ENCODE measurements around the gene NPEPL1. TPM values are rescaled to one million over a fixed set of nuclear protein-coding genes. Genes with fewer than 3 reads are reported as not detected.
"Not testable (repeated sequence)": the region's sequence is repeated elsewhere in the genome, so short reads cannot be mapped to it uniquely, and the experiment has no call there.

NPEPL1 gene
- total and polyA plus RNA-seq, 8 donors, result 25.1 to 44.4 (median 33.3) TPM

DNA sequence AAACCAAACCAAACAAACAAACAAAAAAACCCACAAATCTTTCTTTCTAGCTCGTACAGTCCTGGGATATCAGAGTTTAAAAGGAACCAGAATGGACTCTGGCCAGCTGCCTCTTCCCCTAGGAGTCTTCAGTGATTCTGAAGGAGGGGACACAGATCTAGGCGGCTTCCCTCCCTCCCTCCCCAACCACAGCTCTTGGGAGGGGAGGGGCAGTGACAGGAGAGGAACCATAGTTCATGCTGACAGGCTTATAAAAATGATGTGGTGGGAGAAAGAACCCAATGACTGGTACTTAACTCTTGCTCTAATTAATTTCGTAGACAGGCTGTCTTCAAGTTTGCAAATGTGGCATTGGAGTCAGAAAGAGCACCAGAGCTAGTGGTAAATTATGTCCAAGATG, 56.0 kb downstream of the NPEPL1 start:
- H3K27me3 ChIP-seq, result peaks cover 0 to 28% of the 10 kb centered on the region in 2 donors
- H3K9me3 ChIP-seq, result no peaks in the 10 kb centered on the region
- intact Hi-C loops (cut with DNase I), result no loop called here
- H3K4me1 ChIP-seq, result no peaks in the 10 kb centered on the region
- no peak for DNase-seq
- H3K4me3 ChIP-seq, result no peak overlapping the region
- H3K36me3 ChIP-seq, result no peaks in the 10 kb centered on the region
- no peak for ATAC-seq
- TF ChIP-seq, protein P1, sequence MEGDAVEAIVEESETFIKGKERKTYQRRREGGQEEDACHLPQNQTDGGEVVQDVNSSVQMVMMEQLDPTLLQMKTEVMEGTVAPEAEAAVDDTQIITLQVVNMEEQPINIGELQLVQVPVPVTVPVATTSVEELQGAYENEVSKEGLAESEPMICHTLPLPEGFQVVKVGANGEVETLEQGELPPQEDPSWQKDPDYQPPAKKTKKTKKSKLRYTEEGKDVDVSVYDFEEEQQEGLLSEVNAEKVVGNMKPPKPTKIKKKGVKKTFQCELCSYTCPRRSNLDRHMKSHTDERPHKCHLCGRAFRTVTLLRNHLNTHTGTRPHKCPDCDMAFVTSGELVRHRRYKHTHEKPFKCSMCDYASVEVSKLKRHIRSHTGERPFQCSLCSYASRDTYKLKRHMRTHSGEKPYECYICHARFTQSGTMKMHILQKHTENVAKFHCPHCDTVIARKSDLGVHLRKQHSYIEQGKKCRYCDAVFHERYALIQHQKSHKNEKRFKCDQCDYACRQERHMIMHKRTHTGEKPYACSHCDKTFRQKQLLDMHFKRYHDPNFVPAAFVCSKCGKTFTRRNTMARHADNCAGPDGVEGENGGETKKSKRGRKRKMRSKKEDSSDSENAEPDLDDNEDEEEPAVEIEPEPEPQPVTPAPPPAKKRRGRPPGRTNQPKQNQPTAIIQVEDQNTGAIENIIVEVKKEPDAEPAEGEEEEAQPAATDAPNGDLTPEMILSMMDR (IDR thresholded peaks at IDR 0.05), result no peak
- H3K27ac ChIP-seq, result no peak overlapping the region

DNA sequence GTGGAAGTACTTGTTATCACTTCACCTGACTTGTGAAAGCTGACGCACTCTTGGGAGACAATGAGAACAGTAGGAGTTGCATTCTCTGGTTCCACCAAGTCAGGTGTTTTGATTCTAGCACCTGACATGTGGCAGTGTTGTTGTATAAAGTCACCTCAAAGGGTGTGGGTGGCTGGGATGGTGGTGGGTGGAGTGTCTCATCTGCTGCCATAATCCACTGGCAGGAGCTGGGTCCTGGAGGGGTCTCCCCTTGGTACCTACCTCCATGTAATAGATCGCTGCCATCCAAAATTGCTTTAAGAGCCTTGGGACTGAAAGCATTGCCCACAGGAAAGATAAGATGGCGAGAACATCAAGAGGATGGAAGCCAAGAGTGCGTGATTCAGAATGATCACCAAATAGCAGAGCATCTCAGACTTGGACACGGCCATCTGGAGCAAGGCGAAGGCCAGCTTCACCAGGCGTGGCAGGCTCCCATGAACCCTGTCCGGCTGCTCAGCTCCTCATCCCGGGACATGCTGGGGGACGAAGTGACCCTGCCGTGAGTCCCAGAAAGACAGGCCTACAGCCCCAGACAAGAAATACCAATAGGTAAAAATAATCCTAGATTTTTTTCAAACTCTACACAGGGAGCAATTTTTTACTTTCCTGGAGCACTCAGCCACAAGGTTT, 56.6 kb downstream of the NPEPL1 start:
- intact Hi-C loops (cut with DNase I), result no loop called here
- TF ChIP-seq, protein P1 (IDR thresholded peaks at IDR 0.05), result no peak
- Histone ChIP-seq H3K27ac (no peak overlapping the region), H3K4me3 (no peak overlapping the region), H3K9me3 (no peaks in the 10 kb centered on the region), H3K36me3 (no peaks in the 10 kb centered on the region), H3K27me3 (peaks cover 0 to 34% of the 10 kb centered on the region in 2 donors), H3K4me1 (no peaks in the 10 kb centered on the region)
- DNase-seq, result no peak
- no peak for ATAC-seq

DNA sequence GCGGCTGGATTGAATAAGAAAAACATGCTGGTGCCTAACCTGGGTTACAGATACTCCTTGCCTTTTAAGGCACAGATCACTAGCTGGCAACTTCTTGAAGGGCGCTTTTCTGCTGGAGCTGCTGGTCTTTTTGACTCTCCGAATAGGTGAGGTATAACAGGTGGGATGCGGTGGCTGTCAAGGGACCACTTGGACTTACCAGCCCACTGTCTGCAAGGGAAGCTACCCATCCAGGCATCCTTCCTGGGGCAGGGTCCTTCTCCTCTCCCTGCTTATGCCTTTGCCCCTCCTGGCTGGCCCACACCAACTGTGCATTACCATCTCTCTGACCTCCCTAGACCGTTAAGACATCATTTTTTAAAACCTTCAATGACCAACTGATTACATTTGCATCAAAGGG, 57.4 kb downstream of the NPEPL1 start:
- Histone ChIP-seq H3K4me1 (no peaks in the 10 kb centered on the region), H3K27me3 (peaks cover 0 to 41% of the 10 kb centered on the region in 2 donors), H3K36me3 (no peaks in the 10 kb centered on the region), H3K4me3 (no peak overlapping the region), H3K27ac (no peak overlapping the region), H3K9me3 (no peaks in the 10 kb centered on the region)
- intact Hi-C loops (cut with DNase I), result no loop called here
- no peak for ATAC-seq
- TF ChIP-seq, protein P1 (IDR thresholded peaks at IDR 0.05), result no peak
- DNase-seq, result no peak

DNA sequence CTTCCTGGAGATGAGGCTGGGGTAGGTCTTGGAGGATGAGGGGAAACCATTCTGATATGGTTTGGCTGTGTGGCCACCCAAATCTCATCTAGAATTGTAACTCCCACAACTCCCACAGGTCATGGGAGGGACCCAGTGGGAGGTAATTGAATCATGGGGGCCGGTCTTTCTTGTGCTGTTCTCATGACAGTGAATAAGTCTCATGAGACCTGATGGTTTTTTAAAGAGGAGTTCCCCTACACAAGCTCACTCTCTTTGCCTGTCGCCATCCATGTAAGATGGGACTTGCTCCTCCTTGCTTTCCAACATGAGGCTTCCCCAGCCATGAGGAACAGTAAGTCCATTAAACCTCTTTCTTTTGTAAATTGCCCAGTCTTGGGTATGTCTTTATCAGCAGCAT, 58.1 kb downstream of the NPEPL1 start:
- H3K4me1 ChIP-seq; H3K36me3 ChIP-seq; H3K4me3 ChIP-seq; H3K27ac ChIP-seq; ATAC-seq; intact Hi-C loops (cut with DNase I); DNase-seq; H3K9me3 ChIP-seq: not testable (repeated sequence)
- peaks cover 0 to 38% of the 10 kb centered on the region in 2 donors for H3K27me3 ChIP-seq

DNA sequence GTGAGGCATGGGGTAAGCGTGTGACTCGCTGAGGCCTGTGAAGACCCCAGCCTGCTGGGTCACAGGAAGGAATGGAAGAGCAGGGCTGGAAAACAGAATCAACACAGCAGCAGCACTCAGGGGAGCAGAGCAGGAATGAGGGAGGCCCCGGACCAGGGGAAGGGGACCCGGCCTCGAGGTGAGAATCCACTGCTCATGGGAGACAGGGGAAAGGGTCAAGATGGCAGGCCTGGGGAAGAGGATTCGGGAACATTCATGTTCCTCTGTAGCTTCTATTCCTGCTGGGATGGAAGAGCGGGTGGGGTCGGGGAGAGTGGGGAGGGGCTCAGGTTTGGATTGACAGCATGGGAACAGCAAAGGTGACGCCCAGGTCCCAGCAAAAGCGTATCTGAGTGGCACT, 59.4 kb downstream of the NPEPL1 start:
- Histone ChIP-seq H3K9me3 (no peaks in the 10 kb centered on the region), H3K36me3 (no peaks in the 10 kb centered on the region), H3K4me3 (no peak overlapping the region), H3K27ac (no peak overlapping the region), H3K4me1 (no peaks in the 10 kb centered on the region), H3K27me3 (peaks cover 0 to 26% of the 10 kb centered on the region in 2 donors)
- ATAC-seq, result no peak
- DNase-seq, result no peak
- TF ChIP-seq, protein P1 (IDR thresholded peaks at IDR 0.05), result no peak
- intact Hi-C loops (cut with DNase I), result no loop called here

DNA sequence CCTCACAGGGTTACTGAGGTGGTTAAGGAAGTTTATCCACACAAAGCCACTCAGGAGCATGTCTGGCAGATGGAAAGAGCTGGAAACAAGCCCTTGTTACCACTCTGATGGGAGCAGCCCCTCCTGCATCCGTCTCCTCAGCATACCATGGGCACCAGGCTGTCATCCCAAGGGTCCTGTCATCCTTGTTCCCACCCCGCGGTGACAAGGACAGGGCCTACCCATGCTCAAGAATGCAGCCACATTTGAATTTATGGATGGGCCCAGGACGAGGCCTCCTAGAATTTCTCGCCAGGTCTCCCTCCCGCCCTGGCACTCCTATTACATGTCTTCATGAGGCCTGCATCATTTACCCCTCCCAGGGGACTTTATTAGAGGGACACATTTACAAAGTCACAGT, 60.0 kb downstream of the NPEPL1 start:
- no peak for ATAC-seq
- no peaks in the 10 kb centered on the region for H3K9me3 ChIP-seq
- intact Hi-C loops (cut with DNase I), result no loop called here
- DNase-seq, result no peak
- H3K36me3 ChIP-seq, result no peaks in the 10 kb centered on the region
- peaks cover 0 to 20% of the 10 kb centered on the region in 2 donors for H3K27me3 ChIP-seq
- no peaks in the 10 kb centered on the region for H3K4me1 ChIP-seq
- no peak overlapping the region for H3K27ac ChIP-seq
- TF ChIP-seq, protein P1 (IDR thresholded peaks at IDR 0.05), result no peak
- H3K4me3 ChIP-seq, result no peak overlapping the region

All from left lung (tissue), 10 donors.